Epithelial cell of proximal tubule (primary cell): ENCODE measurements around the gene LRRC43. TPM values are rescaled to one million over a fixed set of nuclear protein-coding genes. Genes with fewer than 3 reads are reported as not detected.

Experiments used
- DNase-seq: peaks from one replicate; pipeline ENCODE4 v3.0.0-alpha.2; 2011; ENCODE audit warnings: low read depth
- H3K4me3 ChIP-seq: 2 replicates; pipeline ENCODE4 v1.5.1; 2011; ENCODE audit warnings: low read depth, mild to moderate bottlenecking, low read length
- total RNA-seq: library from RNA; depleted of rRNA; stranded (reverse); fragments of >200 nt; gene quantifications from 2 replicates; pipeline ENCODE4 v1.2.3, GENCODE V29; 2015
- TF ChIP-seq, protein P1 (sequence below): conservative IDR thresholded peaks from 2 replicates; pipeline ENCODE4 v1.5.1; 2012; ENCODE audit warnings: low read depth, mild to moderate bottlenecking, low read length

Gene LRRC43
- total RNA-seq, 1 donor from 2014 or later = not detected

DNA sequence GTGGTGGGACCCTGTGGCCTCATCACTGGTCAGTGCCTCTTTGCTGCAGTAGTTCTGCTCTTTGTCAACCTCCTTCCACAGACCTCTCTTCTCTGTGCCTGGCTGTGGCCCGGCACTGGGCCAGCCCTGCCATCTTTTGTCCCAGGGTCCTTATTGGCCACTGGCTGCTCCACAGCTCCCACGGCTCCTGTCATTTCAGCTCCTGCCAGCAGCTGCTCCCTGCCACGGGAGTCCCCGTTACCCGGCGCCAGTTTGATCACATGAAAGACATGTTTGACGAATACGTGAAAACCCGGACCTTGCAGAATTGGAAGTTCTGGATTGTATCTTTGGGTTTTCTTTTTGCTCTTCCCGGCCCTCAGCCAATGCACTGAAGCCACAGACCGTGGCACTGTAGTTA lies 44.3 kb upstream of the LRRC43 start:
- TF ChIP-seq, protein P1, sequence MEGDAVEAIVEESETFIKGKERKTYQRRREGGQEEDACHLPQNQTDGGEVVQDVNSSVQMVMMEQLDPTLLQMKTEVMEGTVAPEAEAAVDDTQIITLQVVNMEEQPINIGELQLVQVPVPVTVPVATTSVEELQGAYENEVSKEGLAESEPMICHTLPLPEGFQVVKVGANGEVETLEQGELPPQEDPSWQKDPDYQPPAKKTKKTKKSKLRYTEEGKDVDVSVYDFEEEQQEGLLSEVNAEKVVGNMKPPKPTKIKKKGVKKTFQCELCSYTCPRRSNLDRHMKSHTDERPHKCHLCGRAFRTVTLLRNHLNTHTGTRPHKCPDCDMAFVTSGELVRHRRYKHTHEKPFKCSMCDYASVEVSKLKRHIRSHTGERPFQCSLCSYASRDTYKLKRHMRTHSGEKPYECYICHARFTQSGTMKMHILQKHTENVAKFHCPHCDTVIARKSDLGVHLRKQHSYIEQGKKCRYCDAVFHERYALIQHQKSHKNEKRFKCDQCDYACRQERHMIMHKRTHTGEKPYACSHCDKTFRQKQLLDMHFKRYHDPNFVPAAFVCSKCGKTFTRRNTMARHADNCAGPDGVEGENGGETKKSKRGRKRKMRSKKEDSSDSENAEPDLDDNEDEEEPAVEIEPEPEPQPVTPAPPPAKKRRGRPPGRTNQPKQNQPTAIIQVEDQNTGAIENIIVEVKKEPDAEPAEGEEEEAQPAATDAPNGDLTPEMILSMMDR = no peak
- no peak for DNase-seq

GRCh38 chr12:122139266-122139665 lies 43.7 kb upstream of the LRRC43 start:
- no peak for DNase-seq
- no peak overlapping the region for H3K4me3 ChIP-seq
- TF ChIP-seq, protein P1 = no peak

More for the DNA sequence above, 44.3 kb upstream of the LRRC43 start:
- H3K4me3 ChIP-seq = no peak overlapping the region

GRCh38 chr12:122139941-122140340 lies 43.0 kb upstream of the LRRC43 start:
- no peak for DNase-seq
- no peak overlapping the region for H3K4me3 ChIP-seq
- TF ChIP-seq, protein P1 = no peak

DNA sequence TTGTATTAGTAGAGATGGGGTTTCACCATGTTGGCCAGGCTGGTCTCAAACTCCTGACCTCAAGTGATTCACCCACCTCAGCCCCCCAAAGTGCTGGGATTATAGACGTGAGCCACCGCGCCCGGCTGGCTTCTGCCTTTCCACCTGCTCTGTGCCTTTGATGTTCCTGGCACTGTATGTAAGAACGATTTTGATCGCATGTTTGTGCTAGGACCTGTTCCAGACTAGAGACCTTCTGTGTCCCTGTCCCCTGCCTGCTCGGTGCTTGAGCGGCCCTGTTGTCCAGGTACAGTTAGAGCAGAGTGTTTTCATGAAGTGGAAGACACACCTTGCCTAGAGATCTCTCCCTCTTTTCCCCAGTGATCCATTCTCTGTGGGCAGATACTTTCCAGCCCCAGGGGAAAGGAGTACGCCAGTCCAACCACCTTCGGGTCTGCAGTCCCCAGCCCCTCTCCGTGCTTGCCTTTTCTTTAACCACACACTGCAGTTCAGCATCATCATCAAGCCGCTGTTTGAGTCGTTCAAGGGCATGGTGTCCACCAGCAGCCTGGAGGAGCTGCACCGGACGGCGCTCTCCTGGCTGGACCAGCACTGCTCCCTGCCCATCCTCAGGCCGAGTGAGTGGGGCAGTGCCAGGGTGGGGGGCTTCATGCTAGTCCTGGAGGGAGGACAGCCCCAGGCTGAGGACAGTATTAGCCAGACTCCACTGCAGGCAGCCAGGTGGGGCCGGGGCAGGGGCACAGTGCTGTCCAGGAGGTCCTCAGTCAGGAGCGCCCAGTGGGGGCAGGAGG lies 42.3 kb upstream of the LRRC43 start:
- DNase-seq = no peak
- H3K4me3 ChIP-seq = no peak overlapping the region
- TF ChIP-seq, protein P1 = no peak

DNA sequence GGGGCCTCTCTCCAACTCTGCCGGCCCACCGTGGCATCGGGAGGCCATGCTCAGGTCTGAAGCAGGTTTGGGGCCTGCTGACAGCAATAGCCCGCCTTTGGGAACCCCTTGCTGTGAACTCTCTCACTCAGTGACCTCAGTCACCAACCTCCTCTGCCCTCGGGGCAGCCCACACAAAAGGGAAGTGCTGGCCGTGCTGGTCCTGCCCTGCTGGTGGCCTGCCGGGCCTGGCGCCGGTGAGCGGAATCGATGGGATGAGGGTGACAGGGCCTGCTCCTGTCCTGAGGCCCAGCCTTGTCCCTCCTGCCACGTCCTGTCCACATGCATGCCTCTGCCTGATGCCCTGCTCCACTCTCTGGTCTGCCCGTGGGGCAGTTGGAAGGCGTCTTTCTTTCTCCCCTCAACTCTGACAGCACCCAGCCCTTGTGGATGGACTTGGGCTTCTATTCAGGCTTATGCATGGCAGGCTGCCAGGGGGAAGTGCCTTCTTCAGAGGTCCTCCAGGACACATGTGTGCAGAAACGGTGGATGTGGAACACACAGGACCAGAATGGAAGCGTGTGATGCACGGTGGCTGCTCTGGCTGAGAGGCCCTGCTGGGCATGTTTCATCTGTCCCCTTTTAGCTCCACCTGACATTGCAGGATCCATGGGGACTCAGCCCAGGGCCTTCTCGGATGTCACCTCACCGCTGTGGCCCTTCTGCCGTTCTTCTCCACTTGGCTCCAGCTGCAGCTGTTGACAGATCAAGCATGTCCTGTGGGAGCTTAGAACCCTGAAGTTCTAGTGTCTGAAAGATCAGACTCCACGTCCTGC lies 40.8 kb upstream of the LRRC43 start:
- no peak overlapping the region for H3K4me3 ChIP-seq
- TF ChIP-seq, protein P1 = no peak
- no peak for DNase-seq

DNA sequence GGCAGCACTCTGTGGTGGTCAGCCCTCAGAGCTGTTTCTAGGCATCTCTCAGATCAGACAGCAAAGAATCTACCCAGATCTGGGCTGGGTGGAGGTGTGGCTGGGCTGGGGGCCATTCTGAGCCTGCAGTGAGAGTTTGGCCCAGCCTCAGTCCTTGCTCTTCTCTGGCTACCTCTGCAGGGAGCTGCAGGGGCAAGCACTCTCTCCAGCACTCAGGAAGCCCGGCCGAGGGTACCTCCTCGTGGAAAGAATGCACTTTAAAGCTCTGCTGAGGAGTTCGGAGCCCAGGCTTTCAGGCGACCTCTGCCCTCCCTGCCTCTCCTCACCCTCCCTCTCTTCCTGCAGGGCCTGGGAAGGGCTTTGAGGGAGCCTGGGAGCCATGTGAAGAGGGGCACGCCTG lies 40.1 kb upstream of the LRRC43 start:
- TF ChIP-seq, protein P1 = no peak
- no peak for DNase-seq
- H3K4me3 ChIP-seq = no peak overlapping the region
